HG03469 (cell line): ENCODE measurements around the gene SBK2.
"Not testable (repeated sequence)": the region's sequence is repeated elsewhere in the genome, so short reads cannot be mapped to it uniquely, and the experiment has no call there.

ENCODE experiments used
- ATAC-seq: cut with Tn5 transposase; IDR thresholded peaks from one replicate; pipeline ENCODE4 v1.9.1; 2021; ENCODE audit warnings: mild to moderate bottlenecking, moderate library complexity, moderate number of reproducible peaks; ENCODE audit not compliant: unreplicated experiment

SBK2 gene

DNA sequence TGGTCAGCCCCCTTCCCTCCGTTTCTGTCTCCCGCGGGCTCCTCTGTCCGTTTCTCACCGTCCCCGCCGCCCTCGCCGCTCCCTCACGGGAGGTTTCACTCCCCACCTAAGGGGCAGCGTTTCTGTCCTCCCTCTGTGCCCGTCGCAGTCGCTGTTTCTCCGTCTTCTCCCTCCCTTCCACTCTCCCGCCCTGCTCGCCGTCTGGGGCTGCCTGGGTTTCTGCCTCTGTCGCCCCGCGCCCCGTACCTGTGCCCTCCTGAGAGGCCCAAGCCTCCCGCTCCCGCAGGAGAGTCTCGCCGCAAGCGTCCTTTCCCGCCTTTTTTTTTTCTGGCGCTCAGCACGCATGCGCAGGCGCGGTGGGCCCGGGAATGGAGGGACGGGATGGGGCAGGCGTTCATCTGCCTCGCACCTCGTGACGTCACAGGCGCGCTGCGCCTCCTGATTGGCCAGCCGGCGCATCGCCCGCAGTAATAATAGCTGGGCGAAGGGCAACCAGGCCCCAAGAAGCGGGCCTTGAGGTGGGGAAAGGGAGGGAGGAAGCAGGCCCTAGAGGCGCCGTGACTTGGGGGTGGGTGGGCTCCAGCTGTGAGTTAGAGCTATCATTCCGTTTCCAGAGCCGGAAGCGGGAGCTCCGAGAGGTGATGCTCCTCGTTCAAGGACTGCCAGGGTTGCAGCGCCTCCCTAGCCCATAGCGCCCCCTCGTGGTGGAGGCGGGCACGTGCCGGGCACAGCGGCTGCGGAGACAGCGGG lies 33.3 kb downstream of the SBK2 start:
- ATAC-seq = peak; percentile 88

DNA sequence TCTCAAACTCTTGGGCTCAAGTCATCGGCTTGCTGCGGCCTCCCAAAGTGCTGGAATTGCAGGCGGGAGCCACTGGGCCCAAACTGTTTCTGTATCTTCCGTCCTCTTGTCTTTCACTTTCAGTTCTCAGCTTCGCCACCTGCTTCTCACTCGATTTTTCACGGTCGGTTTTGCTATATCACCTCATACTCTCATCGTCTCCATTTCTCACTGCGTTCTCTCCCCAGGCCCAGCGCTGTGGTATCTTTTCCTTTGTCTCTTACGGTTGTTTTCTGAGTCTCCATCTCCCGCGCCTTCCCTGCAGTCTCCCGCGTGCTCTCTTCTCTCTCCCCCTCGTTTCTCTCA lies 33.8 kb downstream of the SBK2 start:
- no peak for ATAC-seq

- no peak for ATAC-seq
Measured at GRCh38 chr19:55502197-55502952, 34.6 kb downstream of the SBK2 start.

DNA sequence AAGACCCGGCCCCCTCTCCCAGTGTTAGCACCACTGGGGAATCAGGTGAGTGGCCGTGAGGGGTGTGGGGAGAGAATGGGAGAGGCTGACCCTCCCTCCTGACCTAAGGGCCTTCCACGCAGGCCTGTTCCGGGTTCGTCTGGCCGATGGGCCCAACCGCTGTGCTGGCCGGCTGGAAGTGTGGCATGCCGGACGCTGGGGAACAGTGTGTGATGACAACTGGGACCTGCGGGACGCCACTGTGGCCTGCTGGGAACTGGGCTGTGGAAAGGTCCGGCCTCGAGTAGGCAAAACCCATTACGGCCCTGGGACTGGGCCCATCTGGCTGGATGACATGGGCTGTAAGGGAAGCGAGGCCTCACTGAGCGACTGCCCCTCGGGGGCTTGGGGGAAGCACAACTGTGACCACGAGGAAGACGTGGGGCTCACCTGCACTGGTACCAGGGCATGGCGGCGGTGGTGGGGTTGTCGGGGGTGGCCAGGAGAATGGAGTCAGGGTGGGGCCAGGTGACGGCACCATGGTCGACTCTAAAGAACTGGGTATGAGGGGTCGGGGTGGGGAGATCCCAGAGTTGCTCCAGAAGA lies 36.5 kb downstream of the SBK2 start:
- ATAC-seq = no peak

DNA sequence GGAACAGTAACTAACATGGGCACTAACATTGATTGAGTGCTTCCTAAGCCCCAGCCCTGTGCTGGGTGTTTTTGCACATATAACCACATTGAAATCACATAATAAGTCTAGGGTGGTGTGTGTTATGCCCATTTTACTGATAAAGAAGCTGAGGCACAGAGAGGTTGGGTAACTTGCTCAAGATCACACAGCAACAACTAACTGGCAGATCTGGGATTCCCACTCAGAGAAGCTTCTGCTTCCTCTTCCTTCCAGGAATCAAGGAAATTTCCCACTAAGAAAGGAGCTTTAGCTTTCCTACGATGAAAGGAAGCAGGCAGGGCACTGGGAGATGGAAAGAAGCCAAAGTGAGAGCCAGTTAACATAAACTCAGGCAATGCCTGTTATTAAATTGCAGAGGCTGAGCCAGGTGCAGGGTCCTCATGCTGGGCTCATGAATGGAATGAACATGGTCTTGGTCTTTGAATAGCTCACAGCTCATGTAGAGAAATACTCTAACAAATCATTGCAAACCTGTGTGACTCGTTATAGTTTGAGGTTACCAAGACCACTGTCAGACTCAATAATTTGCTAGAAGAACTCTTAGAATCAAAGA lies 38.6 kb downstream of the SBK2 start:
- ATAC-seq = no peak

GRCh38 chr19:55497763-55498162 lies 39.2 kb downstream of the SBK2 start:
- no peak for ATAC-seq

GRCh38 chr19:55496820-55497219 lies 40.1 kb downstream of the SBK2 start:
- not testable (repeated sequence) for ATAC-seq

DNA sequence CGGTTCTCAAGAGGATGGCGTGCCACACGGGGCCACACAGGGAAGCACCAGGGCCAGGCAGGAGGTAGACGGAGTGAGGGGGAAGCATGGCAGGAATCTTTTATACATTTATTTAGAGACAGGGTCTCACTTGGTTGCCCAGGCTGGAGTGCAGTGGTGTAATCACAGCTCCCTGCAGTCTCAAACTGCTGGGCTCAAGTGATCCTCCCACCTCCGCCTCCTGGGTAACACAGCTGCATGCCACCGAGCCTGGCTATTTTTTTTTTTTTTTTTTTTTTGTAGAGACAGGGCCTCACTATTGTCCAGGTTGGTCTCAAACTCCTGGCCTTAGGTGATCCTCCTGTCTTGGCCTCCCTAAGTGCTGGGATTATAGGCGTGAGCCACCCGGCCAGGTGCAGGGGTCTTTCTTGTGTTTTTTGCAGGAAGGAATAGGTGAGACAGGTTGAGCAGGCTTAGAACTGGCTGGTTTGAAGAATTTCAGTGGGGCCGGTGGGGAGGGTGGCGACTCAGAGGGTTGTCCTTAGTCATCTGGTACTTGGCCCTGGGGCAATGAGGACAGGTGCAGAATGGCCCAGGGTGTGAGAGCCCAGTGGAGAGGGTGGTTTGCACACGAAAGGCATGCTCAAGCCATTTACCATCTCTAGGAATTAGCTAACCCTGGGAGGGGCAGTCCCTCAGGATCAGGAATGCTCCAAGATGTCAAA lies 41.1 kb downstream of the SBK2 start:
- ATAC-seq = no peak

- no peak for ATAC-seq
Measured at GRCh38 chr19:55494172-55494761, 42.7 kb downstream of the SBK2 start.

DNA sequence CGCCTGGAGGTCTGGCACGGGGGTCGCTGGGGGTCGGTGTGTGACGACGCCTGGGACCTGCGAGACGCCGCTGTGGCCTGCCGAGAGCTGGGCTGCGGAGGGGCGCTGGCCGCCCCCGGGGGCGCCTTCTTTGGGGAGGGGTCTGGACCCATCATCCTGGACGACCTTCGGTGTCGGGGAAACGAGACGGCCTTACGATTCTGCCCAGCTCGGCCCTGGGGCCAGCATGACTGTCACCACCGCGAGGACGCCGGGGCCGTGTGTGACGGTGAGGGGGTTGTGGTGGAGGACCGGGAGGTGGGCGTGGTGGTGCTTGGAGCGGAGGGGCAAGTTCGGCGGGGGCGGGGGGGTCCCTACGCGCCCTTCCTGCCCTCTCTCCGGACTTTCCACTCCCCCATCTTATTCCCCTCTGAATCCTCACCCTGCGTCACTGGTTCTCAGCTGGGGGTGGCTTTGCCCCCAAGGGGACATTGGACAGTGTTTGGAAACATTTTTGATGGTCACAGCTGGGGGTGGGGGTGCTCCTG lies 43.2 kb downstream of the SBK2 start:
- no peak for ATAC-seq

DNA sequence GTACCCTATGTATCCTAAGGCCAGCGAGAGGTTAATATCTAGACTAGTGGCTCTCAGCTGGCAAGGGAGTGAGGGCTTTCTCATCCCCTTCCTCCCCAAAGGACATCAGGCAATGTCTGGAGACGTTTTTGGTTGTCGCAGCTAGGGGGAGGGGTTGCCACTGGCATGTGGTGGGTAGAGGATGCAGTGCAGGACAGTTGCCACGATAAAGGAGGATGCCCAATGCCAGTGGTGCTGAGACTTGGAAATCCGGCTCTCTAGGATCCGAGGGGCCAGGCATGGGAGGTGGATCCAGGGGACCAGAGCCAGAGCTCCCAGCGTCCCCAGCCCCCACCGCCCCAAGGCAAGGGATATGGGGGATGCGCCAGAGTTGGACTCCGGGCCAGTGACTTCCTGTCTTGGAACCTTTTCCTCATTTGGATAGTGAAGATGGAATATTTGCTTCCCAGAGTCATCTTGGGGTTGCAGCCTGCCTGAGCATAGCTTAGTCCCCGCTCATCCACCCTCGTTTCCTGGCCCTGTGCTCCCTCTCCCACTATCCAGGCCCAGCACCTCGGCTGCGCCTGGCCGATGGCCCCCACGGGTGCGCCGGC lies 43.8 kb downstream of the SBK2 start:
- ATAC-seq = no peak

GRCh38 chr19:55492362-55492944 lies 44.5 kb downstream of the SBK2 start:
- no peak for ATAC-seq

DNA sequence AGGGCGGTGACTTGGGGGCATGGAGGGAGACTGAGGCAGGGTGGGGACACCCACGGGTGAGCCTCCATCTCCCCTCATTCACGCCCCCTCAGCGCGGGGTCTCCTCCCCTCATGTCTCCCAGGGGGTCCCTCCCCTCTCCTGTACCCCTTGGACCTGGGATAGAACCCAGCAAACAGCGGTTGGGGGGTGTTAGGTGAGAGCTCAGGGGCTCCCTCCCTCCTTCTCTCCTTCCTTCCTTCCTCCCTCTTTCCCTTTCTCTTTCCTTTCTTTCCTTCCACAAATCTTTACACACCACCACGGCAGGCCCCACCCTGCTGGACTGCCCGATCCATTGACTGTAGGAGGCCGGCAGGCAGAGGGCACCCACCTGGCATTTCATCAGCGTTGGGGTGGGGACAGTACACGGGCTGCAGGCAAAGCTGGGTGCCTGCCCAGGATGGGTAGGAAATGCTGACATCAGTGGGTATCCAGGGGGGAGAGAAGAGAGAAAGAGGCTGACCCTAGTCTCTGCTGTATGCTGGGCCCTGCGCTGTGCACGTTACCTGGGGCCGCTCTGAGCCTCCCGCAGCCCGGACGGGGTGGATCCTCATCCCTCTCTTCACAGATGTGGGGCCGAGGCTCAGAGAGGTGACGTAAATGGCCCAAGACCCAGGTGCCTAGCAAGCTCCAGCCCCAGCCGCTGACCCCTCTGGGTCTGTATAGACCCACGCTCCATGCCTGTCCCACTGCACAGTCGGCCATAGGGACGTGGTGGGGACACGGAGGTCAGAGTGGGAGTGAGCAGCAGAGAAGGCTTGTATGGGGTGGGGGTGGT lies 45.2 kb downstream of the SBK2 start:
- no peak for ATAC-seq

DNA sequence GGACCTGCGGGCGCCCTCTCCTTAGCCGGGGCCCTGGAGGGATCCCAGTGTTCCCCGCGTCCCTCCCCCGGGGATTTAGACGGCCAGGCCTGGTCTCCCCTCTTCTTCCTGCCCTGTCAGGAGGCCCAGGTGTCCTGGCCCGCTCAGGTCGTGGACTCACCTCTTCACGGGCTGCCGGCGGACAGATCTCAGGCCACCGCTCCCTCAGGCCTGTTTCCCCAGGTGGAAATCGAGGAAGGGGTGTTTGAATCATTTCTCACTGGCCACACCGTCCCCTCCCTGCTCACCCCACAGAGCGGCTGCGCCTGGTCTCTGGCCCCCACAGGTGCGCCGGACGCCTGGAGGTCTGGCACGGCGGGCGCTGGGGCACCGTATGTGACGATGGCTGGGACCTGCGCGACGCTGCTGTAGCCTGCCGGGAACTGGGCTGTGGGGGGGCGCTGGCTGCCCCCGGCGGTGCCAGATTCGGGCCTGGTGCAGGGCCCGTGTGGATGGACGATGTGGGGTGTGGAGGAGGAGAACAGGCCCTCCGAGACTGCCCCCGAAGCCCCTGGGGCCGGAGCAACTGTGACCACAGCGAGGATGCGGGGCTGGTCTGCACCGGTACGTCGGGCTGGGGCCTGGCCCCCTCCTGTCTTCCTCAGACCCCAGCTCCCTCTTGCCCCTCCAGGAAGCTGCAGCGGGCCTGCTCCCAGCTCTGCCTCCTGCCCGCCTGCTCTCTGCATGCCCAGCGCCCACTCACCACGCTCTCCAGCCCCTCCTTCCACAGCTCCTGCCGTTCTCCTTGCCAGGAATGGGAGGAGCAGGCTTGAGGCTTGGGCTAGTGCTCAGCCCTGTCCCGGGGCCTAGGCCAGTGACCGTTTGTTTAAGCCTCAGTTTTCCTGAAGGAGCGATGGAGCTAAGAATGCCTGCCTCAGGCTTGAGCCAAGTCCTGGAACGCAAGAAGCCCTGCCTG lies 46.2 kb downstream of the SBK2 start:
- ATAC-seq = no peak

- ATAC-seq = no peak
Measured at GRCh38 chr19:55489711-55490477, 47.0 kb downstream of the SBK2 start.

DNA sequence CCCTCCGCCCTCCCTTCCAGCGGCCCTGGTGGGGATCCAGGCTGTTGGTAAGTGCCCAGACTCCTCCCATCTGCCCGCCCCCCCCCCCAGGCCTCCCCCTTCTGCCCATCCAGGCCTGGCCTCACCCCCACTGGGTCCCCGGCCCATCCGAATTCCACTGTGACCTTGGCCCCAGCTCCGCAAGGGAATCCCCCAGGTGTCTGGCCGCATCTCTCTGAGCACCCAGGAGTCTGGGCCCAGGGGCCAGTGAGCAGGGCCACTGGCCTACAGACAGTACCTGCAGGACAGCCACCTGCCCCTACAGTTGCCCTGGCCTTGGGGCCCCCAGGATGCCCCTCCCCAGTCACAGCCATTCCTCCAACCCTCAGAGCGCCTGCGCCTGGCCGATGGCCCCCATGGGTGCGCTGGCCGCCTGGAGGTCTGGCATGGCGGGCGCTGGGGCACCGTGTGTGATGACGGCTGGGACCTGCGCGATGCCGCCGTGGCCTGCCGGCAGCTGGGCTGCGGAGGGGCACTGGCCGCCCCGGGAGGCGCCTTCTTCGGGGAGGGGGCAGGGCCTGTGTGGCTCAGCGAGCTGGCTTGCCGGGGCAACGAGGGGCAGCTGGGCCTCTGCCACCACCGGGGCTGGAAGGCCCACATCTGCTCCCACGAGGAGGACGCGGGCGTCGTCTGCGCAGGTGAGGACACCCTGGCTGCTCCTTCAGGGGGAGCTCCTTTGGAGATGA lies 47.8 kb downstream of the SBK2 start:
- no peak for ATAC-seq
